Measurements from ENCODE around the gene ALG14.
A peak's percentile ranks its signal among the peaks of the same experiment; 100 is the strongest.

ALG14 gene

GRCh38 chr1:95072532-95073419 lies at the start of gene ALG14:
ALG14 (minus strand) TSS chr1:95072951; CDS start chr1:95072898, 53 bp downstream.
- Histone ChIP-seq H3K36me3 (ENCODE audit: low read length) (no peaks in the 10 kb centered on the region), H3K27ac (ENCODE audit: low read depth, low read length) (peak within 1 kb of the TSS; percentile 54), H3K4me2 (ENCODE audit: low read depth, low read length, poor library complexity, severe bottlenecking) (peak within 1 kb of the TSS; percentile 79), H3K4me3 (ENCODE audit: insufficient read depth, low read length, poor library complexity, severe bottlenecking) (peak within 1 kb of the TSS; percentile 78), H3K9me2 (replicated peaks; ENCODE audit: insufficient read depth, low read length) (no peaks in the 10 kb centered on the region), H3F3A (ENCODE audit: insufficient read depth) (no peaks in the 10 kb centered on the region), H2AFZ (ENCODE audit: low read depth, low read length, severe bottlenecking) (peak within 1 kb of the TSS; percentile 83), H3K9ac (ENCODE audit: low read length) (peak within 1 kb of the TSS; percentile 67), H4K20me1 (ENCODE audit: low read depth, low read length) (no peaks in the 10 kb centered on the region), H3K9me3 (ENCODE audit: insufficient read depth, low read length) (no peaks in the 10 kb centered on the region), H3K79me2 (ENCODE audit: insufficient read depth, low read length) (no peaks in the 10 kb centered on the region; the same call in 1 of the 2 replicates), H3K27me3 (ENCODE audit: low read length) (no peaks in the 10 kb centered on the region)
- TF ChIP-seq CTCF (IDR thresholded peaks at IDR 0.05; ENCODE audit: insufficient read depth, low read length, poor library complexity, severe bottlenecking) (no peak), EZH2phosphoT487 (conservative IDR thresholded peaks at IDR 0.05; ENCODE audit: low read length) (no peak)

- no peak overlapping the region for H2AFZ ChIP-seq (ENCODE audit: low read depth, low read length, severe bottlenecking)
- H3F3A ChIP-seq (ENCODE audit: insufficient read depth): no peaks in the 10 kb centered on the region
- H3K4me3 ChIP-seq (ENCODE audit: insufficient read depth, low read length, poor library complexity, severe bottlenecking): no peak overlapping the region
- no peak for TF ChIP-seq EZH2phosphoT487 (conservative IDR thresholded peaks at IDR 0.05; ENCODE audit: low read length)
- no peak for TF ChIP-seq CTCF (IDR thresholded peaks at IDR 0.05; ENCODE audit: insufficient read depth, low read length, poor library complexity, severe bottlenecking)
- H3K9me3 ChIP-seq (ENCODE audit: insufficient read depth, low read length): no peaks in the 10 kb centered on the region
- H3K9me2 ChIP-seq (replicated peaks; ENCODE audit: insufficient read depth, low read length): no peaks in the 10 kb centered on the region
- no peaks in the 10 kb centered on the region for H3K36me3 ChIP-seq (ENCODE audit: low read length)
- no peaks in the 10 kb centered on the region for H3K27me3 ChIP-seq (ENCODE audit: low read length)
- no peak overlapping the region for H3K9ac ChIP-seq (ENCODE audit: low read length)
- H4K20me1 ChIP-seq (ENCODE audit: low read depth, low read length): no peaks in the 10 kb centered on the region
- H3K4me2 ChIP-seq (ENCODE audit: low read depth, low read length, poor library complexity, severe bottlenecking): no peak overlapping the region
- H3K79me2 ChIP-seq (ENCODE audit: insufficient read depth, low read length): no peaks in the 10 kb centered on the region
- no peak overlapping the region for H3K27ac ChIP-seq (ENCODE audit: low read depth, low read length)
These were observed 49.5 kb upstream of the ALG14 start for GRCh38 chr1:95122151-95122697.

GRCh38 chr1:95119273-95119672 lies 46.5 kb upstream of the ALG14 start:
- H3K4me2 ChIP-seq (ENCODE audit: low read depth, low read length, poor library complexity, severe bottlenecking): no peak overlapping the region
- no peaks in the 10 kb centered on the region for H3K9me3 ChIP-seq (ENCODE audit: insufficient read depth, low read length)

More at GRCh38 chr1:95119273-95119672, 46.5 kb upstream of the ALG14 start:
- TF ChIP-seq EZH2phosphoT487 (conservative IDR thresholded peaks at IDR 0.05; ENCODE audit: low read length) (no peak), CTCF (IDR thresholded peaks at IDR 0.05; ENCODE audit: insufficient read depth, low read length, poor library complexity, severe bottlenecking) (no peak)
- H3K27ac ChIP-seq (ENCODE audit: low read depth, low read length): no peak overlapping the region
- H4K20me1 ChIP-seq (ENCODE audit: low read depth, low read length): no peaks in the 10 kb centered on the region
- H3K79me2 ChIP-seq (ENCODE audit: insufficient read depth, low read length): no peaks in the 10 kb centered on the region
- no peaks in the 10 kb centered on the region for H3K27me3 ChIP-seq (ENCODE audit: low read length)
- H3F3A ChIP-seq (ENCODE audit: insufficient read depth): no peaks in the 10 kb centered on the region
- no peaks in the 10 kb centered on the region for H3K9me2 ChIP-seq (replicated peaks; ENCODE audit: insufficient read depth, low read length)
- H2AFZ ChIP-seq (ENCODE audit: low read depth, low read length, severe bottlenecking): no peak overlapping the region
- H3K9ac ChIP-seq (ENCODE audit: low read length): no peak overlapping the region
- H3K4me3 ChIP-seq (ENCODE audit: insufficient read depth, low read length, poor library complexity, severe bottlenecking): no peak overlapping the region
- no peaks in the 10 kb centered on the region for H3K36me3 ChIP-seq (ENCODE audit: low read length)
